ENCODE measurements around the gene FAM168B. TPM values are rescaled to one million over a fixed set of nuclear protein-coding genes. Genes with fewer than 3 reads are reported as not detected.

Gene FAM168B
- total RNA-seq, 2 donors from 2014 or later, result 125 to 192 TPM

DNA sequence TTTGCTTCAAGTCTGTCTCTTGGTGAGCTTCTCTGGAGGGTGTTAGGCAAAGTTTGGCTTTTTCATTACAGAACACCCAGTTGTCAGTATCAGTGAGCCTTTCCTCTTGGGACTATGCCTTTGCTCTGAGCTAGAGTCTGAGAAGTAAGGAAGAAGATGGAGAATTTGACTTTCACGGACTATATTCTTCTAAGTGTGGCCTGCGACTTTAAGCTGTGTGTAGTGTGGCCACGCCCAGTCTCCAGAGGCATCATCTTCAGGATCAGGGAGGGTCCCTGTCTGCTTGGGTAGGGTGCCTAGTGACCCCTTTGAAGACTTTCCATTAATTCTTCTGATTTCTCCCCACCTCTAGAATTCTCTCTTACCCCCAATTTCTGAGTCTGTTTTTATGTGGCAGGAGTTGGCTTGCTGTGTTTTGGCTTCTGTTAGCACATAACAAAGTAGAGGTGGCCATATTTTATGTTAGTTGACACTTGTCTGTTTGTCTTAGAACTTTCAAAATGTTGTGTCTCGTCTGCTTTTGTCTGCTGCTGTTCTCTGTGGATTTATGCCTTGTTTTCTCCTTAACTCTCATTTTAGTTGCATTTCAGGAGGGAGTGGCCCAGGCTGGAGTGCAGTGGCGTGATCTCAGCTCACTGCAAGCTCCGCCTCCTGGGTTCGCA, 20.4 kb upstream of the FAM168B start:
- Histone ChIP-seq H3K27me3 (replicated peaks; ENCODE audit: insufficient read depth) (no peaks in the 10 kb centered on the region), H3K36me3 (no peaks in the 10 kb centered on the region), H3K4me3 (no peak overlapping the region), H3K4me1 (replicated peaks) (no peaks in the 10 kb centered on the region), H3K9me3 (no peaks in the 10 kb centered on the region), H3K27ac (no peak overlapping the region)
- no peak for TF ChIP-seq POLR2A (IDR thresholded peaks at IDR 0.05)
- whole genome bisulfite sequencing, result 85% methylated on average over 7 of the region's 7 CpGs
- intact Hi-C loops (cut with DNase I), result no loop called here
- no peak for DNase-seq (ENCODE audit: low spot score)

DNA sequence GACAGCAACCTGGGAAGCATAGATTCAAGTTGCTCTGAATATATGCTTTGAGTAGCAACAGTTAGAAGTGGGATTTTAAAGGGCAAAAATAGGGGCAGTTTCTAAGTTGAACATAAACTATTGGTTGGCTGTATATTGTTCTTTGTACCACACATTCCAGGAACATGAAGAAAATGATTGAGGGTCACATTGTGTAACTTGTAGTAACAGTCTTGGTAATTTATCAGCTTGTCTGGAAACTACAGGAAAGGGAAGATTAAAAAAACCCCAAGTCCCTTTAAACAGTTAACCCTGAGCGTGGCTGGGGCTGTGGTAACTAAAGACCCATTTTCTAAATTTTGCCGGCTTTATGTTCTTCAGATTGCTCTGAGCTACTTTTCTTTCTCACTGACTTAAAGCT, 19.3 kb upstream of the FAM168B start:
- TF ChIP-seq POLR2AphosphoS5 (IDR thresholded peaks at IDR 0.05) (no peak), POLR2A (IDR thresholded peaks at IDR 0.05) (no peak)
- TF ChIP-seq, protein P1, sequence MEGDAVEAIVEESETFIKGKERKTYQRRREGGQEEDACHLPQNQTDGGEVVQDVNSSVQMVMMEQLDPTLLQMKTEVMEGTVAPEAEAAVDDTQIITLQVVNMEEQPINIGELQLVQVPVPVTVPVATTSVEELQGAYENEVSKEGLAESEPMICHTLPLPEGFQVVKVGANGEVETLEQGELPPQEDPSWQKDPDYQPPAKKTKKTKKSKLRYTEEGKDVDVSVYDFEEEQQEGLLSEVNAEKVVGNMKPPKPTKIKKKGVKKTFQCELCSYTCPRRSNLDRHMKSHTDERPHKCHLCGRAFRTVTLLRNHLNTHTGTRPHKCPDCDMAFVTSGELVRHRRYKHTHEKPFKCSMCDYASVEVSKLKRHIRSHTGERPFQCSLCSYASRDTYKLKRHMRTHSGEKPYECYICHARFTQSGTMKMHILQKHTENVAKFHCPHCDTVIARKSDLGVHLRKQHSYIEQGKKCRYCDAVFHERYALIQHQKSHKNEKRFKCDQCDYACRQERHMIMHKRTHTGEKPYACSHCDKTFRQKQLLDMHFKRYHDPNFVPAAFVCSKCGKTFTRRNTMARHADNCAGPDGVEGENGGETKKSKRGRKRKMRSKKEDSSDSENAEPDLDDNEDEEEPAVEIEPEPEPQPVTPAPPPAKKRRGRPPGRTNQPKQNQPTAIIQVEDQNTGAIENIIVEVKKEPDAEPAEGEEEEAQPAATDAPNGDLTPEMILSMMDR (IDR thresholded peaks at IDR 0.05), result no peak
- intact Hi-C loops (cut with DNase I), result no loop called here
- no peaks in the 10 kb centered on the region for H3K4me1 ChIP-seq (replicated peaks)
- DNase-seq (ENCODE audit: low spot score), result no peak
- H3K4me3 ChIP-seq, result no peak overlapping the region
- H3K36me3 ChIP-seq, result no peaks in the 10 kb centered on the region
- no peaks in the 10 kb centered on the region for H3K9me3 ChIP-seq
- WGBS, result 74% methylated on average over 2 of the region's 2 CpGs
- no peak overlapping the region for H3K27ac ChIP-seq
- H3K27me3 ChIP-seq (replicated peaks; ENCODE audit: insufficient read depth), result no peaks in the 10 kb centered on the region

DNA sequence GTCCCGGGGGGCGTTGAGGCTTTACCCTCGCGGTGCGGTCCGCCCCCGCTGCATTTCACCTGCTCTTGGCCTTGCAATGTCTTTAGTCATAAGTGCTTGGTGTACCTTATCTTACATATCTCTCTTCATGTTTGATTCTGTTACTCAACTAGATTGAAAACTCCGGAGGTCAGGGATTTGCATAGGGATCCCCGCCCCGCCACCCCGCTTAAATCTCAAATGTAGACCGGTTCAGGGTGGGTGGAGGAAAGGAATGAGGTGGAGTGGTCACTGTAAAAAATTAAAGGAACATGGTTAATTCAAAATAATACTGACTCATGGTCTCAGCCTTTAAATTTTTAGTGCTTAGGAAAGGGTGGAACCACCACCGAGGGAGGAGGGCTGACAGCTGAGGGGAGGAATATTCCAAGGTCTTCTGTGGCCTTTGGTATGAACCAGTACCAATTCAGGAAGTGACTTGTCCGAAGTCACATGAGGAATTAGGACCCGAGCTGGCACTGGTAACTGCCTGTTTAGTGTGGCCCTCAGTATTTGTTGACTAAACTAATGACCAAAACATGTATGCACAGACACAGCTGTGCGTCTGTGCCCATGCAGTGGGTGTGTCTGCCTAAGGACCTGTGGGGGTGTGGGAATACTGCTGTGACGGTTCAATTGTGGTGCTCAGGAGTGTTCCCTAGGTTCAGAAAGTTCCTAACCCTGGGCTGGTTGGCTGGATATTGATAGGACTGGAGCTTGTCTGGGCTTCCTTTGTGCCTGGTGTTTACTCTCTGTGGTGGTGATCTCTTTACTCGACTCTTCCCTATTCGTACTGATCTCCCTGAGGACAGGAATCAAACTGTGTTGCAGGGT, 12.9 kb upstream of the FAM168B start:
- Histone ChIP-seq H3K27ac (peak overlapping the region; percentile 87 to 90), H3K4me1 (replicated peaks) (peaks cover 5% of the 10 kb centered on the region), H3K27me3 (replicated peaks; ENCODE audit: insufficient read depth) (no peaks in the 10 kb centered on the region), H3K36me3 (no peaks in the 10 kb centered on the region), H3K9me3 (no peaks in the 10 kb centered on the region), H3K4me3 (peak overlapping the region; percentile 75 to 90)
- peak; percentile 40 for TF ChIP-seq POLR2A (IDR thresholded peaks at IDR 0.05)
- TF ChIP-seq, protein P1 (IDR thresholded peaks at IDR 0.05), result no peak
- WGBS, result 2% methylated on average over 19 of the region's 19 CpGs
- no peak for DNase-seq (ENCODE audit: low spot score)
- intact Hi-C loops (cut with DNase I), result loop anchor here (10.0 kb wide), 1 partner anchor 921 kb away; the partner anchor contains the start of genes MZT2B and SMPD4

DNA sequence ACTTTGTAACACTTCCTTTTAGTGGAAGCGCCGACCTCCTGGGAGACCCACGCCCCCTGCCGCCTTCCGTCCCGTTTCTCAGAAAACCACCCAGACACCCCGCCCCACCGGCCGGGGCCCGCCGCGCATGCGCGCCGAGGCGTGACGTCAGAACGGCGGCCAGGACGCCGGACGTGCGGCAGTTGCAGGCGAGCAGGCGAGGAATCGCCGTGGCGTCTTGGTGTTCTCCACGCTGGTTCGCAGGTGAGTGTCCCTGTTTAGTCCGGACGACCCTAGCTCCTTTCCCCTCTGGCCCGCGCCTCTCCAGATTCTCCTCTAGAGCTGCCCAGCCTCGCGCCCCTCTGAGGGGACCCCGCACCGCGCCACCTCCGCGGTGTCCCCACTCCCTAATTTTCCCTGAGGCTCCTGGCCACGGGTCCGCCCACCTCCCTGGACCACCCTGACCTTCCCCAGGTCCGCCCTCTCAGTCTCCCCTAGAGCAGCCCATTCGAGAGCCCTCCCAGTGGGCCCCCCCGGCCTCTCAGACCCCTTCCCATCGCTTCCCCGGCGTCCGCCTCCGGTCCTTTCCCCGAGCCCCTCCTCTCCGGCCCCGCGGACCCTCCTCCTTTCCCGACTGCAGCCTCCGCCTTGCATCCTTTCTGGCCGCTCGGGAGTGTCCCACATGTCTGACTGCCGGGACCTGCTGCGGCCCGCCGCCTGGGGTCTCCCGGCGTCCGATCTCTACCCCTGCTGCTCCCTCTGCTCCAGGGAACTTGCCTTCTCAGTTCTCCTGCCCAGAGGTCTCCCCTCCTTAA, 12.1 kb upstream of the FAM168B start, which contains the start of gene PLEKHB2:
TSS of gene PLEKHB2 (plus strand) at position 181 of the 794 bp plus-strand sequence. CDS start 15,606 bp downstream, outside the sequence.
- intact Hi-C loops (cut with DNase I), result loop anchor here (10.0 kb wide), 1 partner anchor 921 kb away; the partner anchor contains the start of genes MZT2B and SMPD4
- peak; percentile 95 for TF ChIP-seq POLR2AphosphoS5 (IDR thresholded peaks at IDR 0.05)
- peak; percentile 94 for TF ChIP-seq POLR2A (IDR thresholded peaks at IDR 0.05)
- TF ChIP-seq, protein P1 (IDR thresholded peaks at IDR 0.05), result peak in 2 of 4 experiments; percentile 25 to 45
- H3K27ac ChIP-seq, result peak within 1 kb of the TSS; percentile 87 to 90

More for the DNA sequence above, 12.1 kb upstream of the FAM168B start, which contains the start of gene PLEKHB2:
- H3K9me3 ChIP-seq, result no peaks in the 10 kb centered on the region
- H3K27me3 ChIP-seq (replicated peaks; ENCODE audit: insufficient read depth), result no peaks in the 10 kb centered on the region
- H3K36me3 ChIP-seq, result no peaks in the 10 kb centered on the region
- DNase-seq (ENCODE audit: low spot score), result peak; percentile 85
- peak within 1 kb of the TSS; percentile 75 to 90 for H3K4me3 ChIP-seq
- under 1% methylated on average over 66 of the region's 66 CpGs for WGBS
- peaks cover 5% of the 10 kb centered on the region for H3K4me1 ChIP-seq (replicated peaks)

Data from prostate gland (tissue), 2 donors.